Left lung (tissue), 10 donors: ENCODE results near the gene CORT. TPM values are rescaled to one million over a fixed set of nuclear protein-coding genes. Genes with fewer than 3 reads are reported as not detected.
"Not testable (repeated sequence)": the region's sequence is repeated elsewhere in the genome, so short reads cannot be mapped to it uniquely, and the experiment has no call there.

Source experiments
- ATAC-seq: fragments of 200-7000 bp; cut with Tn5 transposase; one replicate; pipeline ENCODE4 v1.9.1; 2020; ENCODE audit warnings: moderate library complexity
- DNase-seq, 4 donors: peaks; one replicate each; pipeline ENCODE4 v3.0.0-alpha.2; 2013 to 2020
- H3K27ac ChIP-seq, 2 donors: fragments of 200-600 bp; sonication (generic) in 1 of 2; one replicate each; pipeline versions ENCODE4 v1.5.0 to v1.8.0; 2020 to 2021
- H3K27me3 ChIP-seq, 2 donors: fragments of 200-600 bp; sonication (generic) in 1 of 2; one replicate each; pipeline versions ENCODE4 v1.5.0 to v1.8.0; 2020 to 2021
- H3K36me3 ChIP-seq, 2 donors: fragments of 200-600 bp; sonication (generic) in 1 of 2; one replicate each; pipeline versions ENCODE4 v1.5.0 to v1.8.0; 2020 to 2021
- H3K4me1 ChIP-seq, 2 donors: fragments of 200-600 bp; one replicate each; pipeline ENCODE4 v1.8.0; 2021
- H3K4me3 ChIP-seq, 2 donors: fragments of 200-600 bp; sonication (generic) in 1 of 2; one replicate each; pipeline versions ENCODE4 v1.5.0 to v1.8.0; 2020 to 2021; ENCODE audit warnings: mild to moderate bottlenecking in 1 of 2
- H3K9me3 ChIP-seq, 2 donors: fragments of 200-600 bp; sonication (generic) in 1 of 2; one replicate each; pipeline versions ENCODE4 v1.5.0 to v1.8.0; 2020 to 2021
- CTCF ChIP-seq, 2 donors: fragments of 200-600 bp; sonication (generic) in 1 of 2; IDR thresholded peaks; one replicate each; pipeline versions ENCODE4 v1.5.0 to v1.8.0; 2021; ENCODE audit warnings: antibody characterized with exemption in 2 of 2
- intact Hi-C, 2 donors: fragments of 100-400 bp; cut with DNase I; formaldehyde crosslinking; loops; one replicate each; pipeline versions ENCODE4 v1.11.2 to v1.14.2; 2022
- polyA plus RNA-seq, 6 donors: library from polyadenylated mRNA; unstranded; fragments of 120-200 nt; gene quantifications; one replicate each; pipeline ENCODE4 v1.2.1, GENCODE V29; 2013; ENCODE audit not compliant: insufficient read length in 6 of 6
- total RNA-seq, 2 donors: library from RNA; stranded (reverse); fragmentation: NEBNext Ultra II Directional; extraction: Animal tissue kit (Norgen Biotek cat#: 25700); gene quantifications; one replicate each; pipeline ENCODE4 v1.2.1, GENCODE V29; 2021
- donor health status: DM: no; HTN: yes; CAD: no.
- donor health status: DM: no; HTN: no; CAD: no.

Gene CORT
- total and polyA plus RNA-seq, 8 donors = 0.37 to 1.9 (median 1.6) TPM

GRCh38 chr1:10456661-10457060 lies 6.8 kb downstream of the CORT start:
- Histone ChIP-seq H3K27me3 (no peaks in the 10 kb centered on the region), H3K36me3 (peaks cover 0 to 15% of the 10 kb centered on the region in 2 donors), H3K27ac (no peak overlapping the region), H3K4me1 (peaks cover 0 to 15% of the 10 kb centered on the region in 2 donors), H3K4me3 (no peak overlapping the region), H3K9me3 (peaks cover 0 to 2% of the 10 kb centered on the region in 2 donors)
- DNase-seq = no peak
- intact Hi-C loops = no loop called here
- TF ChIP-seq CTCF (IDR thresholded peaks at IDR 0.05) = no peak
- no peak for ATAC-seq

- intact Hi-C loops, DNase-seq, H3K9me3 ChIP-seq, H3K4me3 ChIP-seq, ATAC-seq, H3K27me3 ChIP-seq: not testable (repeated sequence)
- Histone ChIP-seq H3K4me1 (peaks cover 0 to 12% of the 10 kb centered on the region in 2 donors), H3K27ac (peak overlapping the region in 1 of 2 donors; percentile 59), H3K36me3 (peaks cover 0 to 23% of the 10 kb centered on the region in 2 donors)
Observed at GRCh38 chr1:10457462-10457861, 7.6 kb downstream of the CORT start.

- DNase-seq = no peak
- ATAC-seq = no peak
- Histone ChIP-seq H3K36me3 (peaks cover 0 to 27% of the 10 kb centered on the region in 2 donors), H3K4me3 (no peak overlapping the region), H3K4me1 (peaks cover 0 to 12% of the 10 kb centered on the region in 2 donors), H3K27me3 (no peaks in the 10 kb centered on the region), H3K27ac (peak overlapping the region; percentile 1 to 59), H3K9me3 (peaks cover 0 to 2% of the 10 kb centered on the region in 2 donors)
- intact Hi-C loops = no loop called here
- TF ChIP-seq CTCF (IDR thresholded peaks at IDR 0.05) = no peak
Observed at GRCh38 chr1:10457875-10458274, 8.0 kb downstream of the CORT start.

- H3K4me3 ChIP-seq = no peak overlapping the region
- H3K36me3 ChIP-seq = peaks cover 0 to 40% of the 10 kb centered on the region in 2 donors
- peaks cover 0 to 14% of the 10 kb centered on the region in 2 donors for H3K4me1 ChIP-seq
- no peak for TF ChIP-seq CTCF (IDR thresholded peaks at IDR 0.05)
- no peaks in the 10 kb centered on the region for H3K27me3 ChIP-seq
- H3K27ac ChIP-seq = peak overlapping the region in 1 of 2 donors; percentile 7
- ATAC-seq (peak; percentile 86), DNase-seq (no peak)
- peaks cover 0 to 2% of the 10 kb centered on the region in 2 donors for H3K9me3 ChIP-seq
- intact Hi-C loops = no loop called here
Observed at GRCh38 chr1:10459184-10459583, 9.4 kb downstream of the CORT start.

- Histone ChIP-seq H3K27me3 (no peaks in the 10 kb centered on the region), H3K27ac (no peak overlapping the region), H3K36me3 (peaks cover 0 to 74% of the 10 kb centered on the region in 2 donors), H3K4me3 (no peak overlapping the region), H3K4me1 (peaks cover 0 to 13% of the 10 kb centered on the region in 2 donors), H3K9me3 (no peaks in the 10 kb centered on the region)
- no peak for DNase-seq
- TF ChIP-seq CTCF (IDR thresholded peaks at IDR 0.05) = no peak
- ATAC-seq = no peak
- intact Hi-C loops = no loop called here
Observed at GRCh38 chr1:10467078-10467477, 17.2 kb downstream of the CORT start.

- no peak for ATAC-seq
- TF ChIP-seq CTCF (IDR thresholded peaks at IDR 0.05) = no peak
- intact Hi-C loops = no loop called here
Observed at GRCh38 chr1:10470043-10470442, 20.2 kb downstream of the CORT start.

More at GRCh38 chr1:10470043-10470442, 20.2 kb downstream of the CORT start:
- H3K4me3 ChIP-seq = no peak overlapping the region
- H3K36me3 ChIP-seq = peaks cover 0 to 44% of the 10 kb centered on the region in 2 donors
- no peaks in the 10 kb centered on the region for H3K9me3 ChIP-seq
- H3K27me3 ChIP-seq = no peaks in the 10 kb centered on the region
- no peak overlapping the region for H3K27ac ChIP-seq
- peaks cover 0 to 25% of the 10 kb centered on the region in 2 donors for H3K4me1 ChIP-seq
- no peak for DNase-seq
